GM19397 (cell line): Measurements from ENCODE around the gene GPR25.

ENCODE experiments used
- ATAC-seq: cut with Tn5 transposase; IDR thresholded peaks from one replicate; pipeline ENCODE4 v1.9.1; 2021; ENCODE audit warnings: mild to moderate bottlenecking, moderate library complexity; ENCODE audit not compliant: unreplicated experiment

The GPR25 gene, protein sequence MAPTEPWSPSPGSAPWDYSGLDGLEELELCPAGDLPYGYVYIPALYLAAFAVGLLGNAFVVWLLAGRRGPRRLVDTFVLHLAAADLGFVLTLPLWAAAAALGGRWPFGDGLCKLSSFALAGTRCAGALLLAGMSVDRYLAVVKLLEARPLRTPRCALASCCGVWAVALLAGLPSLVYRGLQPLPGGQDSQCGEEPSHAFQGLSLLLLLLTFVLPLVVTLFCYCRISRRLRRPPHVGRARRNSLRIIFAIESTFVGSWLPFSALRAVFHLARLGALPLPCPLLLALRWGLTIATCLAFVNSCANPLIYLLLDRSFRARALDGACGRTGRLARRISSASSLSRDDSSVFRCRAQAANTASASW

DNA sequence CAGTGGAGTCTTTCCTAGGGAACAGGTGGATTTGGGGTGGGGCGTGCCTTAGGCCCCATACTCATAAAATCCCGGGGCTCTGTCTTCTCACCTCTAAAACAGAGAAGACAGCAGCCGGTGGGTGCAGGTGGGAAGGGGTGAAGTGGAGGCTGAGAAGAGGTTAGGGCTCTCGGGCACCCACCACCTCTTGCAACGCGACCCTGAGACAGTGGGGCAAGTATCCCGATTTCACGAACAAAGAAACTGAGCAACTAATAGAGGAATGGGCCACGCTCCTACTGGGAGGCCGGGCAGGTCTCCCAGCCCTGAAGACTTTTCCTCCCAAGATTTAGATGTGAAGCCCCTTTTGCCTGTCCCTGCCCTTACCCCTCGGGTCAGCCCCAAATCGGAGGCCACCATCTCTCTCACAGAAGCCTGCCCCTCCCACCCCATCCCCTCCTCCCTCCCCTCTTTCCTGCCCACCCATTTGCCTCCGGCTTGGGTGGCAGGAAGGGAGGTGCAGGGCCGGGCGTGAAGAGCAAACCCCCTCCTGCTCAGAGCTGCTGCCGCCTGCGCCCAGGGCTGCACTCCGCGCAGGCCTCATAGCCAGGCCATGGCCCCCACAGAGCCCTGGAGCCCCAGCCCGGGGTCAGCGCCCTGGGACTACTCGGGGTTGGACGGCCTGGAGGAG is at the start of gene GPR25:
Gene GPR25 (plus strand): TSS at position 536 of the 670 bp plus-strand sequence. CDS start 57 bp downstream, at position 593.
- ATAC-seq: no peak

DNA sequence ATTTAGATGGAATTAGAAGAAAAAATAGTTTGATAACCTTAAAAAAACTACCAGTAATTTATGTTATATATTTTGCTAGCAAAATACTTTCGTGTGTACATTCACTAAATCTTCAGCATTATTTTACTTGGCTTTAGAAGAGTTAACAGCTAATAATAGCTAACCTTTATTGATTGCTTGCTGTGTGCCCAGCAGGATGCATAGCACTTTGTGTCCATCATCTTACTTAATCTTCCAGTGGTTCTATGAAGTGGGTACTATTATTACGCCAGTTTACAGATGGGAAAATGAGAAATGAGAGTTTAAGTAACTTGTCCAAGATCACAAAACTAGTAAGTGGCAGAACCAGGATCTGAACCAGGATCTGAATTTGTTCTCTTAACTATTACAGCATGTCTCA is 41.7 kb upstream of the GPR25 start:
- ATAC-seq: no peak

- ATAC-seq: no peak
Measured at GRCh38 chr1:200834383-200834782, 38.4 kb upstream of the GPR25 start.

DNA sequence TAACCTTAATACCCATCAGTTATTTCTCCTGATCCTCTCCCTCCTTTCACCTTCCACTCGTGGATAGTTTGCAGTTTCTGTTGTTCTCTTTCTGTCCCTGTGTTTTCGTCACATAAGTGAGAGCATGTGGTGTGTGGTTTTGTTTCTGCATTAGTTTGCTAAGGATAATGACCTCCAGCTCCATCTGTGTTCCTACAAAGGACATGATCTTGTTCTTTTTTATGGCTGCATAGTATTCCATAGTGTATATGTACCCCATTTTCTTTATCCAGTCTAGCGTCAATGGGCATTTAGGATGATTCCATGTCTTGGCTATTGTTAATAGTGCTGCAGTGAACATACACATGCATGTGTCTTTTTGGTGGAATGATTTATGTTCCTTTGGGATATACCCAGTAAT is 36.6 kb upstream of the GPR25 start:
- no peak for ATAC-seq

GRCh38 chr1:200837931-200838571 is 34.7 kb upstream of the GPR25 start:
- ATAC-seq: no peak

GRCh38 chr1:200838676-200839445 is 33.9 kb upstream of the GPR25 start:
- ATAC-seq: no peak

DNA sequence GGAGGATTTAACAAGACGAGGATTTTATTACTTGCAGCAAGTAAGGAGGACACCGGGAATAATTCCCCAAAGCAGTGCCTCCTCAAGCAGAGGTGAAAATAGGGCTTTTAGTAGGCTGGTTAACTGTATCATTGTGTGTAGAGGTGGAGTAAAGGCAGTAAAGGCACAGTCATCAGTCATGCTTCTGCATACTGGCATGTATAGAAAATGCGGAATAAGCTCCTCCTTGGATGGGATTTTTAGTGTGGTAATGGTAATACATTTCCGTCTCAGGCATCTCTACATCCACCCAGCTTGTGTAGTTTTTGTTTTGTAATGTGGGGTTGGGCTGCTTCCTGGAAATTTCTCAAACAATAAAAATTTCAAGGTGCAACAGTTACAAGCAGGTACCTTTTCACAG is 27.4 kb upstream of the GPR25 start:
- no peak for ATAC-seq

- no peak for ATAC-seq
Measured at GRCh38 chr1:200846398-200846797, 26.4 kb upstream of the GPR25 start.

GRCh38 chr1:200849430-200849829 is 23.4 kb upstream of the GPR25 start:
- no peak for ATAC-seq

DNA sequence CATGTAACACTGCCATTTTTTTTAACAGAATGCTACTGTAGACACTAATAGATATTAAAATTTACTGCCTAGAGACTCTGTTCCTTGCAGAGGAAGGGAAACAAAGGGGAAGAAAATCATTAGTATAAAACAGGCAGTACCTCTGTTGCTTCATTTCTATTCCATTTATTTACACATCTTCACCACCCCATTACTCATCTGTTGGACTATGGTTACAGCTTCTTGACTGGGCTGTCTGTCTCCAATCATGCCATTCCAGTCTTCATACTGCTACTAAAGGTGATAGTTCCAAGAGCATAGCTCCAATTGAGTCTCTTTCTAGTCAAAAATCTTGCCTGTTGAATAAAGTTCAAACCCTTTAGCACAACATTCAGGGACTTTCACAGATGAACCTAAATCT is 22.2 kb upstream of the GPR25 start:
- ATAC-seq: no peak

DNA sequence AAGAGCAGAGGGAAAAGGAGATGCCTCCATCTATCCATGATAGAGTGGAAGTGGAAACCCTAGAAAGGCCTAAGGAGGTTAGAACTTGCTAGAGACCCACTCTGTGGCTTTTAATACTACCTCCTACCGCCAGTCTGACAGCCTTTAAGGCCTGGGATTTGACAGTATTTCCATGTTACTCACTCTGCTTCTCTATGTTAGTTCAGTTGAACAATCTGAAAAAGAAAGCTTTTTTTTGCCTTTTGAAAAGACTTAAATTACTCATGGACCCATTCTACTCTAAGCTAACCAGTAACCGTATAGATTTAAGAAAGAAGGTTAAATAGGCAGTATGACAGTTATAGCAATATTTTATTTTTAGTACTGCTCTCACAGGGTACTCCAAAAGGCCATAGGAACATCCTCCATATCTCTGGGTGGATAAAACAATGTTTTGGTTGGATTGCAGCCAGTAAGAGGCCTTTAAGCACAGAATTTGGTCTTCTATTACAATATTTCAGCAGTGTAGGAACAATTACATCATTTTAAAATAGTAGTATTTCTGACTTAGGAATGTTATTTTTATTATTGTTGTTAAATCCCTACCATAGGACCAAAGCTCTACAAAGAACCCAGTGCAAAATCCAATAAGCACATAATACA is 15.9 kb upstream of the GPR25 start:
- ATAC-seq: no peak

GRCh38 chr1:200857804-200858203 is 15.0 kb upstream of the GPR25 start:
- no peak for ATAC-seq

DNA sequence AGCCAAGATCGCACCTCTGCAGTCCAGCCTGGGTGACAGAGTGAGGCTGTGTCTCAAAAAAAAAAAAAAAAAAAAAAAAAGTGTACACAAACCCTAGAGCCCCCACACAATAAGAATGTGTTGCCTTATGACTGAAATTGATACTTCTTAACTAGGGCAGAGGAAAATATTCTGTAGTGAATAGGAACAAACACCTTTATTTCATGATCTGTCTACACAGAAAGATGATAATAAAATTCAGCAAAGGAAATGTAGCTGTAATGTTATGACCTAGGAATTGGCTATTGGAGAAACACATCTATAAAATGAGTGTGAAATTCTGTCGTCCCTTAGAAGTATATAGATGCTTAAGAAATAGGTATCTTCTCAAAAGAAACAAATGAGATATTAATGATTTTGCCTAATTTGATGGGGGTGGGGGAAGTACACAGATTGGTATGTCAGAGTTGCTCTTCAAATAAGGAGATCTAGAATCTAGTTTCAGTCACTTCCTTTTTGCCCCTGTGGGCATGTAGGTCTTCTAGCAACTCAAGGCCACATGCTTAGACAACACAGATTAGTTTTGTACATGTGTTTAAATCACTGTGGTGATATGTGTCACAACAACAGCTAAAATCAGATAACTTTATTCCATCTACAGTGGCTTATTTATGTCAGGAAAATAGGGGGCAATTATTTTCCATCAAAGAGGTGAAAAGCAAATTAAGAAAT is 10.7 kb upstream of the GPR25 start:
- no peak for ATAC-seq

- no peak for ATAC-seq
Measured at GRCh38 chr1:200862713-200863415, 9.9 kb upstream of the GPR25 start.

DNA sequence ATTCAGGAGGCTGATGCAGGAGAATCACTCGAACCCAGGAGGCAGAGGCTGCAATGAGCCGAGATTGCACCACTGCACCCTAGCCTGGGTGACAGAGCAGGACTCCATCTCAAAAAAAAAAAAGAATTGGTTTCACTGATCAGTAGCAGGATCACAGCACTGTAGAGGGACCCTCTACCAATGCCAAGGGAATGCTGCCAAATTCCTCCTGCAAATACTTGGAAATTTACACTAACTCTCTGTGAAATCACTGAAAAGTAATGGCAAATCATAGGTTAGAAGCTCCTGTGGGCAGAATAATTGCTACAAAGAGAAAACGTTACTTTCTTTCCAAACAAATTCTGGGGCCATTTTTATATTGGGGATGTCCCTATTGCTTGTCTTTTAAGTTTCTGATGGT is 6.7 kb upstream of the GPR25 start:
- ATAC-seq: no peak

DNA sequence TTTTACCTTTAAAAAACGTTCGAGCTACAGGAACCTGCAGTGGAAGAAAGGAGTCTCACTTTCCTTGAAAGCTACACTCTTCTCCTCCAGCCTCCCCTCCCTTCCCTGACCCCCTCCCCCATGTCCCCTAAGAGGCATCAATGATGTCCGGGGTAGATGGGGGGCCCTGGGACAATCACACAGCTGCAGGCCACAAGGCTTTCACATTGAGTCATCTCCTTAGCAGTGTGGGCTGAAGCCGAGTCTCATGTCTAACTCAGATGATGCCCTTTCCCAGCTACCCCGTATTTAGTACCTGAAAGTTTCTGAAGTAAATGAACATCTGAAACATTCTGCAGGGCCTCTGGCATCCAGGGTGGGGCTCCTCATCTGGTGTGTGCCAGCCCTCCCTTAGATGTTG is 6.3 kb upstream of the GPR25 start:
- peak; percentile 75 for ATAC-seq

- no peak for ATAC-seq
Measured at GRCh38 chr1:200867018-200867811, 5.6 kb upstream of the GPR25 start.

DNA sequence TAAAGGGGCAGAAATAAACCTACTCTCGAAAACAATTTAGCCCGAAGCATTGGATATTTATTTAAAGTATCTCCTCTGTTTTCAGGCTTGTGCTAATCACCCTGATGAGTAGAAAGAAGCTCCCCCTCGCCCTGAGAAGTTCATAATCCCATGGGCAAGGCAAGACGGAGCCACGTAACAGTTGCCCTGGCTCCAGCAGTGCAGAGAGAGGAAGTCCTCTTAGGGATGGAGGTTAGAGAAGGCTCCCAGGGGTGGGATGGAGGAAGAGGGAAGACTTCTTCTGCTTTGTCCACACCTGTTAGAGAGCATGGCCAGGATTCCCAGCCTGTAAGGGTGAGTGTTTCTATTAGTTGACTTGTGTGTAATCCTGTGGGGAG is 3.4 kb upstream of the GPR25 start:
- ATAC-seq: no peak
